AG20443 (cell line): ENCODE data around the gene SIRPB2.

Experiments used
- DNase-seq: peaks from one replicate; pipeline ENCODE4 v3.0.0; 2012; ENCODE audit warnings: low spot score, mixed read lengths

The SIRPB2 gene

GRCh38 chr20:1491281-1491840, at the start of gene SIRPB2:
SIRPB2 (minus strand) TSS chr20:1491420; CDS start chr20:1491359, 61 bp downstream.
- DNase-seq: no peak

DNA sequence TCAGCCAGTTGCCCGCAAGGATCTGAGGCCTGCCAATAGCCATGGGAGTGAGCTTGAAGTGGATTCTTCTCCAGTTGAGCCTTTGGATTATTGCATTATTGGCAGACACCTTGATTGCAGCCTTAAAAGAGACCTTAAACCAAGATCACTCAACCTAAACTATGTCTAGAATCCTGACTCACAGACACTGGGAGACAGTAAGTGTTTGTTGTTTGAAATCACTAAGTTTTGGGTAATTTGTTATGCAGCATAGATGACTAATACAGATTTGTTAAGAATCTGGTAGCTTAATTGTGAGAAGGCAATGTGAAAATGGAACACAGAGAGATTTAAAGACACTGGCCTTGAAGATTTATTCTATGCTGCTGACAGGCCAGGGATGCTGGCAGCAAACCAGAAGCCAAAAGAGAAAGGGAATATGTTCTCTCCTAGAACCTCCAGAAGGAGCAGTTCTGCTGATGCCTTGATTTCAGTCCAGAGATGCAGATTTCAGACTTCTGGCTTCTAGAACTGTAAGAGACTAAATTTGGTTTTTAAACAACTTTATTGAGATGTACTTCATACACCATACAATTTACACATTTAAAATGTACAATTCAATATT, 48.7 kb upstream of the SIRPB2 start:
- DNase-seq: no peak

DNA sequence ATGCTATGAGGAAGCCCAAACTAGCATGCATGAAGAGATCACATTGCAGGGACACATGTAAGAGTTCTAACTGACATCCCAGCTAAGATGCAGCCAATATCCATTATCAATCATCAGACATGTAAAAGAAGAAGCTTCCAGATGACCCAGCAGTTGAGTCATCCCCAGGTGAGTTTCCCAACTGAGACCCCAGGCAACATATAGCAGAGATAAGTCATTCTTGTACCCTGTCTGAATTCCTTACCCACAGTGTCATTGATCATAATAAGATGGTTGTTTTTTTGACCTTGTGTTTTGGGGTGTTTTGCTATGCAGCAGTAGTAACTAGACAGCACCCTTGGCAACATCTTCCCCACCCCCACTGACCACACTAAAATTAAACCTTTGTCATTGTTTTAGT, 47.4 kb upstream of the SIRPB2 start:
- DNase-seq: no peak

DNA sequence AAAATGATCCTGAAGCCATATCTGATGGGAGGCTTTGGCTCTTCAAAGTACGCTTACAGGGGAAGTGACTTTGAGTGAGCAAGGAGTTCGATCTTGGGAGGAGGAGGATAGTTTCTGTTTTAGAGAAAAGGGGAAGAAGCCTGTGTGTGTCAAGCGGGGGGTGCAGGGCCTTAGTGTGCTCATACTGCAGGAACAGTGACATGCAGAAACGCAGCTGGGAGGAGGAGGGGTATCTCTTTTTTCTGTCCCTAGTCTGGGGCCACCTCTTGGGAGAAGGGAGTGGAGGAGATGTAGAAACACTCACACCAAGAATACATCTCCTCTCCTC, 46.5 kb upstream of the SIRPB2 start:
- no peak for DNase-seq

GRCh38 chr20:1536893-1537730, 45.9 kb upstream of the SIRPB2 start:
- no peak for DNase-seq

- DNase-seq: no peak
Observed at GRCh38 chr20:1535420-1536175, 44.4 kb upstream of the SIRPB2 start.

DNA sequence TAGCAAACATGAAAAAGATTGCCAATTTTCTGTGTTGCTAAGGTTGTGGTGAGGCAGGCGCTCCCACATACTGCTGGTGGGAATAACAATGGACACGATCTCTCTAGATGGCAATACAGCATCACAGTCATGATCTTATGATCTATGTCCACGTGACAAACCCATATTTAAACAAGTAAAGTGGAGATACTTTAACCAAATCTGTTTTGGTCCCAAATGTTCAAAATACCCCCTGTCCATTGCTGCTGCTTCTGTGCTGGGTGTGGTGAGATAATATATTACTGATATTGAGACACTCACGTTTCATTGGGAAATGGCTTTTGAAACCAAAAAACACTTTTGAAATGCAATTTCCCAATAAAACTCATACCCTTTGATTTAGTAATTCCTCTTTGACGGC, 43.3 kb upstream of the SIRPB2 start:
- no peak for DNase-seq

DNA sequence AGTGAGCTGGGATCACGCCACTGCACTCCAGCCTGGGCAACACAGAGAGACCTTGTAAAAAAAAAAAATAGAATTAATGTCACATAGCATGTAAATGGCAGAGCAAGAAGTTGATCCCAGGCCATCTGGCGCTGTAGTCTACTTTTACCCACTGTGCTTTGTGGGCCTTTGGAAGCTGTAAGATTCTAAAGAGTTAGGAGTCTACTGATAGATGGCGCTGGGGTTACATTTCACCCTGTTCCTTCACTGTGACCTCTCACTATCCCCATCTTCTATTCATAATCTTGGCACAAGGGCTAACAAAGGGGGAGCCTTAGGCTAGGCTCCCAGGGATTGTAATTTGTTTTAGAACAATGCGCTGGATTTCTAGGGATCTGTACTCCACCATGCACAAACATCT, 41.8 kb upstream of the SIRPB2 start:
- DNase-seq: peak; percentile 20

GRCh38 chr20:1528811-1529210, 37.6 kb upstream of the SIRPB2 start:
- DNase-seq: no peak

DNA sequence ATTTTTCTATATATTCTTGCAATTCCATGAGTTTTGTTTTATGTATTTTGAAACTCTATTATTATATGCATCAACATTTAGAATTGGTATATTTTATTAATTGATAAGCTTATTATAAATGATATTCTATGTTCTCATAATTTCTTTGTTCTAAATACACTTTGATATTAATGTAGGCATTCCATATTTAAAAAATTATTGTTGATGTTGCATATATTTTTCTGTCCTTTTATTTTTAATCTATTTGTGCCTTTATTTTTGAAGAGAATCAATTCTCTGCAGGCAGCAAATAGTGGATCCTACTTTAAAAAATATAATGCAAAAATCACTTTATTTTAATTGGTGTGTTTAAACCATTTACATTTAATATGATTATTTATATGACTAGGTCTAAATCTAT, 36.7 kb upstream of the SIRPB2 start:
- no peak for DNase-seq

GRCh38 chr20:1526896-1527295, 35.7 kb upstream of the SIRPB2 start:
- DNase-seq: no peak

- DNase-seq: no peak
Observed at GRCh38 chr20:1526310-1526709, 35.1 kb upstream of the SIRPB2 start.

- DNase-seq: no peak
Observed at GRCh38 chr20:1524004-1524403, 32.8 kb upstream of the SIRPB2 start.

- no peak for DNase-seq
Observed at GRCh38 chr20:1517010-1517409, 25.8 kb upstream of the SIRPB2 start.

- DNase-seq: no peak
Observed at GRCh38 chr20:1513801-1514200, 22.6 kb upstream of the SIRPB2 start.

- DNase-seq: peak; percentile 55
Observed at GRCh38 chr20:1509237-1509636, 18.0 kb upstream of the SIRPB2 start.

DNA sequence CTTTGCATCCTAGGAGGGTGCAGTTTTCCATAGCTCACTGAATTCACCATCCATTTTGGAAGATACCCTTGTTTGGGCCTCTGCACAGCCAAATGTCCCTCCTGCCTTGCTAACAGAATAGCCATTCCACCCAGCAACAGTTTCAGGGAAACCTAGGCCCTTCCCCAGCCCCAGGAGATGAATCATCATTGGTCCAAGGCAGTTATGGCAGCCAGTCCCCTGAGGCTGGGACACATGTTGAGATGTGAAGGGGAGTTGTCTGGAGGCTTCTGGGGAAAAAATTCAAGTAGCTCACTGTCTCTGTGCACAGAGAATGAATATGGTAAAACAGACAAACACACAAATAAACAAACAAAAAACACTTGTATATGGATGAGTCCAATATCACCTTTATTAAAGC, 17.4 kb upstream of the SIRPB2 start:
- no peak for DNase-seq

DNA sequence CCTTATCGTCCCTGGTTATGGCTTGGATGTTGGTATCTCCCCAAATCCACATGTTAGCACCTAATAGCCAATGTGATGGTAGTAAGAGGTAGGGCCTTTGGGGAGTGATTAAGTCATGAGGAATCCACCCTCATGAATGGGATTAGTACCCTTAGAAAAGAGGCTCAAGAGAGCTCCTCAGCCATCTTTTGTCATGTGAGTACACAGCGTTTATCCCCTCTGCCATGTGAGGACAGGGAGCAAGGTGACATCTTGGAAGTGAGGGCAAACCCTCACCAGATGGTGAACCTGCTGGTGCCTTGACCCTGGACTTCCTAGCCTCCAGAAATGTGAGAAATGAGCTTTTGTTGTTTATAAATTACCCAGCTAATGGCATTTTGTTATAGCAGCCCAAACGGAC, 16.1 kb upstream of the SIRPB2 start:
- DNase-seq: no peak

DNA sequence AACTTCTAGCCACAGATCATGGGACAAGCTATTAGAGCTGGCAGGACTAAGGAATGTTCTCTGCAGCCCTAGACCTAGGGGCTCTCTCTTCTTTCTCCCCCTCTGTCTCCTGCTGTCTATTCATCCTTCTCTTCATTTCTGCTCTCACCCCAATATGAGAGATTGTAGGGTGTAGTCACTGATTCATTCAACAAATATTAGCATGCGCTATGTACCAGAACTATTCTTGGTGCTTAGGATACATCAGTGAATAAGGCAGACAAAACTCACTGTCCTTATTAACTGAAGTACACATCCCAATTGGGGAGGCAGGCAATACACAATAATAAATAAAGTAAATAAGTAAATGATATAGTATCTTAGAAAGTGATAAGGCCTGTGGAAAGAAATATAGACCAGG, 14.7 kb upstream of the SIRPB2 start:
- no peak for DNase-seq

DNA sequence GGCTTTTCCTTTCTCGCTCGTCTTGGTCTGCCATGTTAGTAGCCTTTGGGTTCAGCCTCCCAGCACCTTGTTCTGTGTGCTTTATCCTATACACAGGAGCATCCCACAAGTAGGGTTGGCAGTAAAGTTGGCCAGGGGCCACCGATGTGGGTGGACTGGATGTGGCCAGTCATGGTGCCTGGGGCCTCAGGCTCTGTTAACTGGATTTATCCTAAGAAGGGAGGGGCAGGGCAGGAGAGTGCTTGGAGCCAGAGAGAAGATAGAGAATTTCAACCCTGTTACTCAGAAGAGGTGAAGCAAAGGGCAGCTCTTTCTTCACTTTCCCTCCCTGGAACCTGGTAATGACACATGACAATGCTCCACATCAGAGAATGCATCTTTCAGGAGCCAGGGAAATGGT, 14.1 kb upstream of the SIRPB2 start:
- peak; percentile 34 for DNase-seq

DNA sequence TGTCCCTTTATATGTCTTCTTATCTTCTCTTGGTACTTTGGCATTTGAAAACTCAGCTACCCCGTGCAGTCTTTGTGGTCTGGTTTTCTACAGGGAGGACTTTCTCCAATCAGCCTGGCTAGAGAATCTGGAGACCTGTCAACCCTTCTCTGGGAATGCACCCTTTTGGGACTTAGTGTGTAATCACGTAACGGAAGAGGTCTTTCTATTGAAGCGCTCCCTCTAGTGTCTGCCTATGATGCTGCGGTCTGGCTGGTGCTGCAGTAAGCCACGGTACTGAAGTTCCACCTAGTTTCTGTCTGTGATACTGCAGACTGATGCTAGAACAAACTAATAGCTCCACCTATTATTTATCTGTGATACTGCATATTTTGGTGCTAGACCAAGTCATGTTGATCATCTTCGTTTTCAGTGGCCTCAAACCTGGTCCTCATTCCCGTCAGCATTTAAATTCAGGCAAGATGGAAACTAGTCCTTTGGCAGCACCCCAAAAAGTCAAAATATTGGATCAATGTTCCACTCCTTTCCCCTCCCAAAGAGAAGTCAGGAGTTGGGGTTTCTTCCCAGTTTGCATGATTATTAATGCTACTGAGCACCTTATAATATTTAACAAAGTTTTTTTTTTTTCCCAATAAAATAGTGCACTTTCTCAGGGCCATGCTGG, 12.5 kb upstream of the SIRPB2 start:
- DNase-seq: peak; percentile 92

GRCh38 chr20:1500496-1500895, 9.3 kb upstream of the SIRPB2 start:
- DNase-seq: no peak
